ENCODE results near the gene NDUFAF2.
"Not testable (repeated sequence)": the region's sequence is repeated elsewhere in the genome, so short reads cannot be mapped to it uniquely, and the experiment has no call there.

Gene NDUFAF2

GRCh38 chr5:60993875-60994571 is 49.0 kb downstream of the NDUFAF2 start:
- DNase-seq = no peak

GRCh38 chr5:60996368-60996767 is 51.4 kb downstream of the NDUFAF2 start:
- no peak for DNase-seq

- no peak for DNase-seq
Observed at GRCh38 chr5:60997721-60998120, 52.7 kb downstream of the NDUFAF2 start.

GRCh38 chr5:61000887-61001286 is 55.9 kb downstream of the NDUFAF2 start:
- DNase-seq = no peak

- DNase-seq = no peak
Observed at GRCh38 chr5:61001647-61002046, 56.6 kb downstream of the NDUFAF2 start.

- no peak for DNase-seq
Observed at GRCh38 chr5:61002611-61003355, 57.8 kb downstream of the NDUFAF2 start.

- no peak for DNase-seq
Observed at GRCh38 chr5:61004448-61004847, 59.4 kb downstream of the NDUFAF2 start.

GRCh38 chr5:61009907-61010306 is 64.9 kb downstream of the NDUFAF2 start:
- DNase-seq = no peak

GRCh38 chr5:61010467-61011454 is 65.8 kb downstream of the NDUFAF2 start:
- DNase-seq = no peak

- no peak for DNase-seq
Observed at GRCh38 chr5:61018062-61018461, 73.1 kb downstream of the NDUFAF2 start.

- DNase-seq = no peak
Observed at GRCh38 chr5:61019642-61020041, 74.6 kb downstream of the NDUFAF2 start.

GRCh38 chr5:61020415-61020814 is 75.4 kb downstream of the NDUFAF2 start:
- DNase-seq = no peak

GRCh38 chr5:61023131-61023530 is 78.1 kb downstream of the NDUFAF2 start:
- no peak for DNase-seq

GRCh38 chr5:61026004-61026403 is 81.0 kb downstream of the NDUFAF2 start:
- no peak for DNase-seq

GRCh38 chr5:61028382-61028781 is 83.4 kb downstream of the NDUFAF2 start:
- DNase-seq = no peak

GRCh38 chr5:61029456-61030162 is 84.6 kb downstream of the NDUFAF2 start:
- DNase-seq = no peak

- no peak for DNase-seq
Observed at GRCh38 chr5:61030163-61030482, 85.1 kb downstream of the NDUFAF2 start.

- not testable (repeated sequence) for DNase-seq
Observed at GRCh38 chr5:61031301-61031700, 86.3 kb downstream of the NDUFAF2 start.

- DNase-seq = no peak
Observed at GRCh38 chr5:61044545-61044944, 99.5 kb downstream of the NDUFAF2 start.

GRCh38 chr5:61047346-61047745 is 102.3 kb downstream of the NDUFAF2 start:
- DNase-seq = no peak

GRCh38 chr5:61048534-61048933 is 103.5 kb downstream of the NDUFAF2 start:
- no peak for DNase-seq

- no peak for DNase-seq
Observed at GRCh38 chr5:61050292-61050691, 105.3 kb downstream of the NDUFAF2 start.

- no peak for DNase-seq
Observed at GRCh38 chr5:61051267-61051666, 106.3 kb downstream of the NDUFAF2 start.

All from activated effector memory CD4-positive, alpha-beta T cell treated with Interleukin-2 at 50 U/mL for 16 hours (primary cell).